BE2C (cell line): Measurements from ENCODE around the gene STARD13.

ENCODE experiments used
- DNase-seq: peaks from one replicate; pipeline ENCODE4 v3.0.0-alpha.2; 2020
- H3K27me3 ChIP-seq: fragments of 250-450 bp; sonication (Bioruptor Pico); 2 replicates; pipeline ENCODE4 v1.5.1; 2020; ENCODE audit warnings: mild to moderate bottlenecking
- H3K36me3 ChIP-seq: fragments of 250-450 bp; sonication (Bioruptor Pico); 2 replicates; pipeline ENCODE4 v1.5.1; 2020; ENCODE audit warnings: mild to moderate bottlenecking
- H3K4me1 ChIP-seq: fragments of 250-450 bp; sonication (Bioruptor Pico); 2 replicates; pipeline ENCODE4 v1.5.1; 2020
- H3K4me3 ChIP-seq: 2 replicates; pipeline ENCODE4 v1.5.1; 2011; ENCODE audit warnings: low read depth, low read length
- H3K9me3 ChIP-seq: fragments of 250-450 bp; sonication (Bioruptor Pico); 2 replicates; pipeline ENCODE4 v1.5.1; 2020
- CTCF ChIP-seq: IDR thresholded peaks from 2 replicates; pipeline ENCODE4 v1.5.1; 2012; ENCODE audit warnings: mild to moderate bottlenecking, low read depth, low read length

The STARD13 gene

GRCh38 chr13:33277946-33278345, 7.6 kb downstream of the STARD13 start:
- H3K27me3 ChIP-seq, result no peaks in the 10 kb centered on the region
- H3K4me1 ChIP-seq, result no peaks in the 10 kb centered on the region
- TF ChIP-seq CTCF, result no peak
- no peak for DNase-seq
- H3K9me3 ChIP-seq, result no peaks in the 10 kb centered on the region
- no peak overlapping the region for H3K4me3 ChIP-seq
- no peaks in the 10 kb centered on the region for H3K36me3 ChIP-seq

GRCh38 chr13:33277037-33277740, 8.4 kb downstream of the STARD13 start:
- H3K27me3 ChIP-seq, result no peaks in the 10 kb centered on the region
- DNase-seq, result no peak

DNA sequence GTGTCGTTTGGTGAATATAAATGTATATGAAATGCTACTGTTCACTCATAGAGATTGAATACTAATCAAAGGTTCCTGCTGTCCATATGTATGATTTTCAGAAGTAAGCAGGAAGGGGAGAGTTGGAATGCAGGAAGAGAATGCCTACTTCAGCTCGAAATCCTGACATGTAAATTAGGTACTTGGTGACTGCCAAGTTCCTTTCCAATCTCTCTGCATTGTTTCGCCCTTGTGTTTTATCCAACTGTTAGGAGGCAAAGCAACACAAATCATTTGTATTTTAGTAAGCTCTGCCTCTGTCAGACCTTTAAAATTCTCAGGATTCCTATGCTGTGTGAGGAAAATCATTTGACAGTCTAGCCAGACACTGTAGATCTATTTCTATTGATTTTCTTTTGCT, 9.0 kb downstream of the STARD13 start:
- no peak for DNase-seq
- TF ChIP-seq CTCF, result no peak
- H3K27me3 ChIP-seq, result no peaks in the 10 kb centered on the region
- no peak overlapping the region for H3K4me3 ChIP-seq
- H3K9me3 ChIP-seq, result no peaks in the 10 kb centered on the region
- H3K4me1 ChIP-seq, result no peaks in the 10 kb centered on the region
- no peaks in the 10 kb centered on the region for H3K36me3 ChIP-seq

More at GRCh38 chr13:33277037-33277740, 8.4 kb downstream of the STARD13 start:
- no peak overlapping the region for H3K4me3 ChIP-seq
- no peaks in the 10 kb centered on the region for H3K36me3 ChIP-seq
- no peak for TF ChIP-seq CTCF
- H3K9me3 ChIP-seq, result no peaks in the 10 kb centered on the region
- H3K4me1 ChIP-seq, result no peaks in the 10 kb centered on the region

- Histone ChIP-seq H3K4me1 (no peaks in the 10 kb centered on the region), H3K4me3 (no peak overlapping the region), H3K9me3 (no peaks in the 10 kb centered on the region), H3K27me3 (no peaks in the 10 kb centered on the region), H3K36me3 (no peaks in the 10 kb centered on the region)
- no peak for TF ChIP-seq CTCF
- no peak for DNase-seq
These were observed 9.6 kb downstream of the STARD13 start for GRCh38 chr13:33275916-33276315.

- no peak for DNase-seq
- Histone ChIP-seq H3K4me1 (no peaks in the 10 kb centered on the region), H3K9me3 (no peaks in the 10 kb centered on the region), H3K27me3 (no peaks in the 10 kb centered on the region), H3K36me3 (no peaks in the 10 kb centered on the region), H3K4me3 (no peak overlapping the region)
- TF ChIP-seq CTCF, result no peak
These were observed 11.3 kb downstream of the STARD13 start for GRCh38 chr13:33274264-33274663.

- no peaks in the 10 kb centered on the region for H3K4me1 ChIP-seq
- no peak for TF ChIP-seq CTCF
- no peak for DNase-seq
- H3K4me3 ChIP-seq, result no peak overlapping the region
- H3K9me3 ChIP-seq, result no peaks in the 10 kb centered on the region
- H3K36me3 ChIP-seq, result no peaks in the 10 kb centered on the region
- no peaks in the 10 kb centered on the region for H3K27me3 ChIP-seq
These were observed 12.9 kb downstream of the STARD13 start for GRCh38 chr13:33272531-33273124.
